Dermis microvascular lymphatic vessel endothelial cell (primary cell): ENCODE results near the gene OR8A1. TPM values are rescaled to one million over a fixed set of nuclear protein-coding genes. Genes with fewer than 3 reads are reported as not detected.

Experiments
- DNase-seq, 2 donors: peaks; one replicate each; pipeline versions ENCODE4 v3.0.0 to v3.0.0-alpha.2; 2010; ENCODE audit warnings: low read depth in 2 of 2
- total RNA-seq: library from RNA; depleted of rRNA; stranded (reverse); fragments of >200 nt; gene quantifications from 2 replicates; pipeline ENCODE4 v1.2.1, GENCODE V29; 2014

The OR8A1 gene
- total RNA-seq: not detected in 2 replicates

- no peak for DNase-seq
Observed at GRCh38 chr11:124569697-124570096, at the start of gene OR8A1. Gene OR8A1, plus strand, starts transcription at chr11:124569997. Its CDS starts 123 bp downstream, at chr11:124570120.

- DNase-seq: no peak
Observed at GRCh38 chr11:124520550-124520854, 49.3 kb upstream of the OR8A1 start.

GRCh38 chr11:124533626-124534025 lies 36.2 kb upstream of the OR8A1 start:
- DNase-seq: no peak

- no peak for DNase-seq
Observed at GRCh38 chr11:124534051-124534450, 35.7 kb upstream of the OR8A1 start.

GRCh38 chr11:124535552-124536232 lies 34.1 kb upstream of the OR8A1 start:
- no peak for DNase-seq

GRCh38 chr11:124536520-124536919 lies 33.3 kb upstream of the OR8A1 start:
- no peak for DNase-seq

GRCh38 chr11:124538019-124538418 lies 31.8 kb upstream of the OR8A1 start:
- no peak for DNase-seq

- DNase-seq: no peak
Observed at GRCh38 chr11:124541204-124541603, 28.6 kb upstream of the OR8A1 start.

GRCh38 chr11:124543145-124543544 lies 26.7 kb upstream of the OR8A1 start:
- no peak for DNase-seq

GRCh38 chr11:124543554-124543953 lies 26.2 kb upstream of the OR8A1 start, which contains the start of gene OR8B12:
Gene OR8B12, minus strand, starts transcription at chr11:124543654. Its CDS starts 0 bp downstream, at chr11:124543654.
- DNase-seq: no peak

GRCh38 chr11:124551189-124551588 lies 18.6 kb upstream of the OR8A1 start:
- DNase-seq: no peak

- no peak for DNase-seq
Observed at GRCh38 chr11:124551987-124552386, 17.8 kb upstream of the OR8A1 start.

- no peak for DNase-seq
Observed at GRCh38 chr11:124556828-124557227, 13.0 kb upstream of the OR8A1 start.

- no peak for DNase-seq
Observed at GRCh38 chr11:124570160-124570559, 363 bp downstream of the OR8A1 start.

- no peak for DNase-seq
Observed at GRCh38 chr11:124577716-124578427, 8.1 kb downstream of the OR8A1 start.

GRCh38 chr11:124578761-124579160 lies 9.0 kb downstream of the OR8A1 start:
- DNase-seq: no peak

GRCh38 chr11:124581817-124582216 lies 12.0 kb downstream of the OR8A1 start:
- DNase-seq: no peak

- DNase-seq: no peak
Observed at GRCh38 chr11:124582565-124582964, 12.8 kb downstream of the OR8A1 start.

GRCh38 chr11:124583781-124584180 lies 14.0 kb downstream of the OR8A1 start:
- DNase-seq: no peak

GRCh38 chr11:124584681-124585372 lies 15.0 kb downstream of the OR8A1 start:
- DNase-seq: no peak

- peak; percentile 44 to 67 for DNase-seq
Observed at GRCh38 chr11:124586238-124586860, 16.6 kb downstream of the OR8A1 start.

GRCh38 chr11:124591430-124591829 lies 21.6 kb downstream of the OR8A1 start:
- no peak for DNase-seq
